ENCODE data around the gene ZNF514. TPM values are rescaled to one million over a fixed set of nuclear protein-coding genes. Genes with fewer than 3 reads are reported as not detected.

Gene ZNF514
- total RNA-seq (2021; ENCODE audit: unreplicated experiment) (8.5 TPM), Bru-seq, nascent RNA (percentile 54 among the genes with signal in this experiment), BruChase-seq, experiment 1, labeled RNA remaining after a 6-hour chase (percentile 56 among the genes with signal in this experiment), BruChase-seq, experiment 2, labeled RNA remaining after a 2-hour chase (percentile 67 among the genes with signal in this experiment)
- polyA plus RNA-seq (2012): 4.3 and 5.0 TPM in 2 replicates
- long read RNA-seq, full-length matches to known transcripts: 1 of 11 reads
- long read RNA-seq, partial matches to known transcripts: 0 of 11 reads
- long read RNA-seq, other reads (novel, unspliced or antisense): 10 of 11 reads

DNA sequence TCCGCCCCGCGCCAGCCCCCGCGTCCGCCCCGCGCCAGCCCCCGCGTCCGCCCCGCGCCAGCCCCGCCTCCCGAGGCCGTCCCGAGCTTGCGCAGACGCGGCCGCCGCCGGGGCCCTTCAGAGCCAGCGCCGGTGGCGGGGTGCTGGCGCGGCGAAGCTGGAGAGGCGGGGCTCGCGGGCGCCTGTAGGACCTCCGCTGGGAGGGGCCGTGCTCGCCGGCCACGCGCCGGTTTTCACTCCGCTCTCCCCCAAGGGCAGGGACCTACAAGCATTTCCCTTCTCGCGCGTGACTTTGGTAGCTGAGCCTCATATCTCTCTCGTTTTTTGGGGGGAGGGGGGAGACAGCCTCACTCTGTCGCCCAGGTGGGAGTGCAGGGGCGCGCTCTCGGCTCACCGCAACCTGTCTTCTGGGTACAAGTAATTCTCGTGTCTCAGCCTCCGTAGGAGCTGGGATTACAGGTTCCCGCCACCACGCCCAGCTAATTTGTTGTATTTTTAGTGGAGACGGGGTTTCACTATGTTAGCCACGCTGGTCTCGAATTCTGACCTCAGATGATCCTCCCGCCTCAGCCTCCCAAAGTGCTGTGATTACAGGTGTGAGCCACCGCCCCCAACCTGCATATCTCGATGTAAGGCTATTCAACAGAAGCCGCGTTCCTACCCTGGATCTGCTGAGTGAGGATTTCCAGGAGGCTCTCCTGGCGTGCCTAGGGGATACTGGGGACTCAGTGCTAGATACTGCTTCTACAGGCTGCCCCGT, at the start of gene ZNF514:
Gene ZNF514, minus strand, starts transcription at position 159 of the 760 bp plus-strand sequence. CDS start 6,595 bp downstream, outside the sequence.
- RAD21 ChIA-PET (ENCODE audit: low non-redundant PET in 1 of 2, low total read pairs in 2 of 2, uncharacterized antibody in 2 of 2, unreplicated experiment in 2 of 2): no interaction called here
- H2AFZ ChIP-seq (ENCODE audit: low read depth, low read length, poor library complexity, severe bottlenecking): no peak within 1 kb of the TSS
- ATAC-seq (peak; percentile 90), DNase-seq (ENCODE audit: low read depth, low spot score) (no peak)
- no peaks in the 10 kb centered on the region; a peak in 1 of 4 replicates for H3K9me3 ChIP-seq (ENCODE audit: control insufficient read depth in 1 of 2, insufficient read depth in 1 of 2, low read depth in 1 of 2, low read length in 2 of 2)
- peaks cover 10% of the 10 kb centered on the region for H3K79me2 ChIP-seq (ENCODE audit: insufficient read depth, low read length)
- H3K27me3 ChIP-seq (ENCODE audit: insufficient read depth, low read length): no peaks in the 10 kb centered on the region
- H3K4me1 ChIP-seq (ENCODE audit: control insufficient read depth in 1 of 2, insufficient read depth in 2 of 2, low read length in 2 of 2): peaks cover 3 to 16% of the 10 kb centered on the region in 2 experiments; a peak in 3 of 4 replicates
- CTCF ChIA-PET: no interaction called here
- H3K9ac ChIP-seq (ENCODE audit: low read length): peak within 1 kb of the TSS; percentile 39; the same call in 1 of the 2 replicates
- intact Hi-C loops (cut with micrococcal nuclease): no loop called here
- peak within 1 kb of the TSS; percentile 45 to 53 for H3K4me3 ChIP-seq (replicated peaks in 1 of 2; ENCODE audit: low read depth in 1 of 2, low read length in 2 of 2)
- H3K4me2 ChIP-seq (ENCODE audit: low read length): peak within 1 kb of the TSS; percentile 72
- H3K27ac ChIP-seq (ENCODE audit: low read depth, low read length): peak within 1 kb of the TSS; percentile 55; the same call in 1 of the 2 replicates
- no peaks in the 10 kb centered on the region for H3K9me2 ChIP-seq (ENCODE audit: insufficient read depth)
- no TSS peak for BruUV-seq (replicated peaks)
- H3K36me3 ChIP-seq (ENCODE audit: control insufficient read depth in 1 of 2, insufficient read depth in 2 of 2, low read length in 2 of 2): no peaks in the 10 kb centered on the region
- TF ChIP-seq CEBPB (IDR thresholded peaks at IDR 0.05; ENCODE audit: low read depth) (no peak), POLR2AphosphoS5 (IDR thresholded peaks at IDR 0.05; ENCODE audit: low read depth, low read length) (0 out of 2 replicates have a peak, but pooled peaks have one; percentile 22)
- H4K20me1 ChIP-seq (ENCODE audit: insufficient read depth): no peaks in the 10 kb centered on the region
- POLR2A ChIA-PET: no interaction called here

DNA sequence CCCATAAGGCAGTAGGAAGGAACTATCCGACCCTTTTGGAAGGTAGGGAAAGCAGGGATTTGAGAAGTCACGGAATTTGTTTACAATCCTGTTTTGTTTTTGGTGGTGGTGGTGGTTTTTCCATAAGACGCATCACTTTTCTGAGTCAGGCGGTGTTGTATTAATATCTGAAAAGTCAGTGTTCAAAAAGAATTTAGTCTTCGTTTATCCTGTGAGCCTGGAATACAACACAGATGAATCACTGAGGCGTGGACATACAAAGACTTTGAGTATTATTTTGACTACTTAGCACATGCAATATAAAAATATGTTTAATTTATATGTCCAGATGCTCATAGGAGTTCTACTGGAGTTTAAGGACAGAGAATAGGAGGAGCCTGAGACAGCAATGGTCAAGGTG, 48.5 kb upstream of the ZNF514 start:
- no peak overlapping the region for H3K4me3 ChIP-seq (replicated peaks in 1 of 2; ENCODE audit: low read depth in 1 of 2, low read length in 2 of 2)
- ATAC-seq (no peak), DNase-seq (ENCODE audit: low read depth, low spot score) (no peak)
- BruUV-seq (replicated peaks): no TSS peak
- no peaks in the 10 kb centered on the region for H3K9me2 ChIP-seq (ENCODE audit: insufficient read depth)
- no peak overlapping the region for H2AFZ ChIP-seq (ENCODE audit: low read depth, low read length, poor library complexity, severe bottlenecking)
- POLR2A ChIA-PET: no interaction called here
- no peak overlapping the region for H3K9ac ChIP-seq (ENCODE audit: low read length)
- no peaks in the 10 kb centered on the region for H3K36me3 ChIP-seq (ENCODE audit: control insufficient read depth in 1 of 2, insufficient read depth in 2 of 2, low read length in 2 of 2)
- RAD21 ChIA-PET (ENCODE audit: low non-redundant PET in 1 of 2, low total read pairs in 2 of 2, uncharacterized antibody in 2 of 2, unreplicated experiment in 2 of 2): no interaction called here
- no peaks in the 10 kb centered on the region for H3K27me3 ChIP-seq (ENCODE audit: insufficient read depth, low read length)
- H3K9me3 ChIP-seq (ENCODE audit: control insufficient read depth in 1 of 2, insufficient read depth in 1 of 2, low read depth in 1 of 2, low read length in 2 of 2): peaks cover 12 to 15% of the 10 kb centered on the region in 2 experiments; a peak in 3 of 4 replicates
- CTCF ChIA-PET: no interaction called here
- intact Hi-C loops (cut with micrococcal nuclease): no loop called here
- no peaks in the 10 kb centered on the region for H3K79me2 ChIP-seq (ENCODE audit: insufficient read depth, low read length)
- H4K20me1 ChIP-seq (ENCODE audit: insufficient read depth): no peaks in the 10 kb centered on the region
- no peak overlapping the region for H3K27ac ChIP-seq (ENCODE audit: low read depth, low read length)
- no peak overlapping the region; the same call in 1 of the 2 replicates for H3K4me2 ChIP-seq (ENCODE audit: low read length)
- H3K4me1 ChIP-seq (ENCODE audit: control insufficient read depth in 1 of 2, insufficient read depth in 2 of 2, low read length in 2 of 2): peaks cover 0 to 5% of the 10 kb centered on the region in 2 experiments; a peak in 1 of 4 replicates
- TF ChIP-seq EZH2phosphoT487 (IDR thresholded peaks at IDR 0.05; ENCODE audit: borderline replicate concordance) (no peak), YY1 (IDR thresholded peaks at IDR 0.05; ENCODE audit: extremely low read depth, insufficient replicate concordance, low read depth, low read length) (no peak), FOSL1 (IDR thresholded peaks at IDR 0.05; ENCODE audit: low read depth) (no peak), POLR2A (IDR thresholded peaks at IDR 0.05; ENCODE audit: borderline replicate concordance, extremely low read depth, insufficient read depth, insufficient read length) (no peak), ZNF274 (IDR thresholded peaks at IDR 0.05; ENCODE audit: low read depth, low read length) (no peak), EZH2 (IDR thresholded peaks at IDR 0.05) (no peak), SP1 (IDR thresholded peaks at IDR 0.05; ENCODE audit: low read depth) (no peak), SIN3A (IDR thresholded peaks at IDR 0.05; ENCODE audit: low read depth) (no peak), ZFX (IDR thresholded peaks at IDR 0.05) (no peak), SRF (IDR thresholded peaks at IDR 0.05; ENCODE audit: low read depth) (no peak), ELF1 (IDR thresholded peaks at IDR 0.05; ENCODE audit: borderline replicate concordance, low read depth) (no peak), JUND (IDR thresholded peaks at IDR 0.05) (no peak), POLR2AphosphoS5 (IDR thresholded peaks at IDR 0.05; ENCODE audit: low read depth, low read length) (no peak), RAD21 (IDR thresholded peaks at IDR 0.05; ENCODE audit: low read depth) (no peak)
- TF ChIP-seq, protein P1, sequence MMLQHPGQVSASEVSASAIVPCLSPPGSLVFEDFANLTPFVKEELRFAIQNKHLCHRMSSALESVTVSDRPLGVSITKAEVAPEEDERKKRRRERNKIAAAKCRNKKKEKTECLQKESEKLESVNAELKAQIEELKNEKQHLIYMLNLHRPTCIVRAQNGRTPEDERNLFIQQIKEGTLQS (IDR thresholded peaks at IDR 0.05): no peak
- TF ChIP-seq, protein P2, sequence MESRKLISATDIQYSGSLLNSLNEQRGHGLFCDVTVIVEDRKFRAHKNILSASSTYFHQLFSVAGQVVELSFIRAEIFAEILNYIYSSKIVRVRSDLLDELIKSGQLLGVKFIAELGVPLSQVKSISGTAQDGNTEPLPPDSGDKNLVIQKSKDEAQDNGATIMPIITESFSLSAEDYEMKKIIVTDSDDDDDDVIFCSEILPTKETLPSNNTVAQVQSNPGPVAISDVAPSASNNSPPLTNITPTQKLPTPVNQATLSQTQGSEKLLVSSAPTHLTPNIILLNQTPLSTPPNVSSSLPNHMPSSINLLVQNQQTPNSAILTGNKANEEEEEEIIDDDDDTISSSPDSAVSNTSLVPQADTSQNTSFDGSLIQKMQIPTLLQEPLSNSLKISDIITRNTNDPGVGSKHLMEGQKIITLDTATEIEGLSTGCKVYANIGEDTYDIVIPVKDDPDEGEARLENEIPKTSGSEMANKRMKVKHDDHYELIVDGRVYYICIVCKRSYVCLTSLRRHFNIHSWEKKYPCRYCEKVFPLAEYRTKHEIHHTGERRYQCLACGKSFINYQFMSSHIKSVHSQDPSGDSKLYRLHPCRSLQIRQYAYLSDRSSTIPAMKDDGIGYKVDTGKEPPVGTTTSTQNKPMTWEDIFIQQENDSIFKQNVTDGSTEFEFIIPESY (IDR thresholded peaks at IDR 0.05; ENCODE audit: extremely low read depth, insufficient replicate concordance, low read length): no peak

Measured in HCT116 (cell line).